Measurements from ENCODE around the gene FRMD7.

DNA sequence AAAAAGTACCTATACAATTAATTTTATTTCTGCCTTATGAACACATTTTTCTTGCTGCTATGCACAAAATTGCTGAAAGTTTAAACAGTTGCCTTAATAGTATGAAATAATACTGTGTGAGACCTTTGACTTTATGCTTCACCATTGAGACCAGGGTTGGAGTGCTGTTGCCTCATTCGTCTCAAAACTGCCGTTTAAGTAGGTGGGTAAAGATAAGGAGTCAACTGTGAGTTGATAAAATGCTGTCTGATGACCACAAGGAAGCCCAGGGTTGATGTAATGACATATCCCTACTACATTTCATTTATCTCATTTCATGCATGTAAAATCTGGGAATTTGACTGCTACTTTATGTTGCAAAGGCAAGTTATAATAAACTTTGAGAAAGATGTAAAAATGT, 81.3 kb downstream of the FRMD7 start:
- TF ChIP-seq, protein P1, sequence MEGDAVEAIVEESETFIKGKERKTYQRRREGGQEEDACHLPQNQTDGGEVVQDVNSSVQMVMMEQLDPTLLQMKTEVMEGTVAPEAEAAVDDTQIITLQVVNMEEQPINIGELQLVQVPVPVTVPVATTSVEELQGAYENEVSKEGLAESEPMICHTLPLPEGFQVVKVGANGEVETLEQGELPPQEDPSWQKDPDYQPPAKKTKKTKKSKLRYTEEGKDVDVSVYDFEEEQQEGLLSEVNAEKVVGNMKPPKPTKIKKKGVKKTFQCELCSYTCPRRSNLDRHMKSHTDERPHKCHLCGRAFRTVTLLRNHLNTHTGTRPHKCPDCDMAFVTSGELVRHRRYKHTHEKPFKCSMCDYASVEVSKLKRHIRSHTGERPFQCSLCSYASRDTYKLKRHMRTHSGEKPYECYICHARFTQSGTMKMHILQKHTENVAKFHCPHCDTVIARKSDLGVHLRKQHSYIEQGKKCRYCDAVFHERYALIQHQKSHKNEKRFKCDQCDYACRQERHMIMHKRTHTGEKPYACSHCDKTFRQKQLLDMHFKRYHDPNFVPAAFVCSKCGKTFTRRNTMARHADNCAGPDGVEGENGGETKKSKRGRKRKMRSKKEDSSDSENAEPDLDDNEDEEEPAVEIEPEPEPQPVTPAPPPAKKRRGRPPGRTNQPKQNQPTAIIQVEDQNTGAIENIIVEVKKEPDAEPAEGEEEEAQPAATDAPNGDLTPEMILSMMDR (IDR thresholded peaks at IDR 0.05) = no peak
- no peak for TF ChIP-seq POLR2A (IDR thresholded peaks at IDR 0.05)

Data from right lobe of liver (tissue), 4 donors.